K562 (cell line): ENCODE measurements around the gene OTUB2. TPM values are rescaled to one million over a fixed set of nuclear protein-coding genes. Genes with fewer than 3 reads are reported as not detected.

ENCODE experiments used
- ATAC-seq: fragments of 200-7000 bp; cut with Tn5 transposase; 3 replicates; pipeline ENCODE4 v1.9.1; 2020; ENCODE audit warnings: moderate library complexity
- BruUV-seq: library from RNA; stranded (reverse); fragments of 400-500 nt; replicated peaks from 2 replicates; lab custom pipeline; 2021; lab: Mats Ljungman, UMichigan
- CTCF ChIA-PET: fragments of 300-600 bp; formaldehyde crosslinking; extraction: SDS; loops from one replicate; lab custom pipeline; 2021; ENCODE audit warnings: low intra/inter-chr PET ratio; lab: Yijun Ruan, JAX
- POLR2A ChIA-PET: fragments of 300-600, 350-650 bp; sonication (Branson Sonifier 250); formaldehyde crosslinking; extraction: SDS; loops from one replicate; lab custom pipeline; 2021; ENCODE audit warnings: antibody characterized with exemption, inconsistent platforms; lab: Yijun Ruan, JAX
- DNase-seq, 4 experiments: peaks; one replicate each; pipeline versions ENCODE4 v3.0.0 to v3.0.0-alpha.2; 2011 to 2018; ENCODE audit warnings: low spot score in 3 of 4, mixed read lengths in 3 of 4; ENCODE audit errors: extremely low read depth in 1 of 4
- FAIRE-seq: peaks from 2 replicates; lab custom pipeline; 2011; peaks lifted over from hg19 to GRCh38; lab: Jason Lieb, UNC
- H2AFZ ChIP-seq: 2 replicates; pipeline ENCODE4 v1.6.0; 2011; ENCODE audit warnings: low read depth, low read length, control low read depth, inconsistent platforms
- H3K27ac ChIP-seq: fragments of 200-600 bp; 3 replicates; pipeline ENCODE4 v1.8.0; 2011; ENCODE audit warnings: low read depth, mild to moderate bottlenecking, control low read depth, inconsistent platforms, low read length, moderate library complexity, mixed read lengths; ENCODE audit errors: extremely low read depth
- H3K27me3 ChIP-seq, 2 experiments: fragments of 300-600 bp in 1 of 2; 2 replicates in 1 of 2; 3 replicates in 1 of 2; pipeline versions ENCODE4 v1.6.0 to v1.8.0; 2011; ENCODE audit warnings: inconsistent platforms in 2 of 2, low read length in 2 of 2, mild to moderate bottlenecking in 1 of 2, mixed read lengths in 1 of 2, moderate library complexity in 1 of 2; ENCODE audit not compliant: control insufficient read depth in 2 of 2, insufficient read depth in 2 of 2
- H3K36me3 ChIP-seq: fragments of 300-600 bp; 3 replicates; pipeline ENCODE4 v1.8.0; 2011; ENCODE audit warnings: mild to moderate bottlenecking, low read length, inconsistent platforms; ENCODE audit not compliant: control insufficient read depth, insufficient read depth
- H3K4me1 ChIP-seq, 2 experiments: fragments of 200-600 bp in 1 of 2; replicated peaks in 1 of 2; 2 replicates in 1 of 2; 3 replicates in 1 of 2; pipeline versions ENCODE4 v1.5.1 to v1.8.0; 2011; ENCODE audit warnings: inconsistent platforms in 2 of 2, low read length in 2 of 2, mild to moderate bottlenecking in 1 of 2, mixed read lengths in 1 of 2, moderate library complexity in 1 of 2; ENCODE audit not compliant: control insufficient read depth in 2 of 2, insufficient read depth in 2 of 2
- H3K4me2 ChIP-seq: 2 replicates; pipeline ENCODE4 v1.6.1; 2011; ENCODE audit warnings: low read length, control low read depth, inconsistent platforms, mixed read lengths; ENCODE audit not compliant: insufficient read depth
- H3K4me3 ChIP-seq: fragments of 200-600 bp; sonication (generic), shearing (Covaris generic); 2 replicates; pipeline ENCODE4 v1.5.1; 2016; ENCODE audit warnings: control low read depth, inconsistent platforms
- H3K79me2 ChIP-seq: fragments of 200-600 bp; 3 replicates; pipeline ENCODE4 v1.8.0; 2011; ENCODE audit warnings: low read length, inconsistent platforms; ENCODE audit not compliant: control insufficient read depth, insufficient read depth
- H3K9ac ChIP-seq, 2 experiments: 2 replicates each; pipeline versions ENCODE4 v1.6.0 to v1.6.1; 2011; ENCODE audit warnings: low read depth in 2 of 2, low read length in 2 of 2, control low read depth in 1 of 2, inconsistent platforms in 1 of 2, mild to moderate bottlenecking in 1 of 2, mixed read lengths in 1 of 2; ENCODE audit not compliant: insufficient read depth in 1 of 2
- H3K9me1 ChIP-seq: one replicate; pipeline ENCODE4 v1.6.0; 2011; ENCODE audit warnings: inconsistent platforms, mild to moderate bottlenecking, low read length, moderate library complexity; ENCODE audit not compliant: control insufficient read depth, insufficient read depth
- H3K9me3 ChIP-seq: replicated peaks from 2 replicates; pipeline ENCODE4 v1.5.1; 2011; ENCODE audit warnings: low read depth, low read length, inconsistent platforms; ENCODE audit not compliant: control insufficient read depth, insufficient read depth
- H4K20me1 ChIP-seq: replicated peaks from 2 replicates; pipeline ENCODE4 v1.6.1; 2011; ENCODE audit warnings: low read length, inconsistent platforms, mixed read lengths; ENCODE audit not compliant: control insufficient read depth, insufficient read depth
- ELF1 ChIP-seq: fragments of 200-800 bp; sonication (Bioruptor generic); IDR thresholded peaks from 2 replicates; pipeline ENCODE4 v1.6.1; 2016; ENCODE audit warnings: missing genetic modification characterization, missing compliant biosample characterization
- HNRNPLL ChIP-seq: fragments of 200-400 bp; formaldehyde crosslinking; IDR thresholded peaks from 2 replicates; pipeline ENCODE4 v1.6.1; 2017; ENCODE audit warnings: low read length, low read depth, mild to moderate bottlenecking; ENCODE audit not compliant: poor library complexity, severe bottlenecking
- IRF2 ChIP-seq: sonication (generic); formaldehyde crosslinking; IDR thresholded peaks from 2 replicates; pipeline ENCODE4 v1.8.1; 2022; ENCODE audit warnings: mild to moderate bottlenecking, missing genetic modification reagents
- L3MBTL2 ChIP-seq: fragments of 450-650 bp; IDR thresholded peaks from 2 replicates; pipeline ENCODE4 v1.6.1; 2016; ENCODE audit warnings: mild to moderate bottlenecking, moderate library complexity
- MCM2 ChIP-seq: fragments of 450-650 bp; IDR thresholded peaks from 2 replicates; pipeline ENCODE4 v1.6.1; 2017; ENCODE audit warnings: low read depth, mild to moderate bottlenecking
- MLX ChIP-seq, 2 experiments: fragments of 450-650 bp in 1 of 2; sonication (generic) in 1 of 2; formaldehyde crosslinking; conservative IDR thresholded peaks; 2 replicates each; pipeline versions ENCODE4 v1.4.0 to v1.8.1; 2020 to 2022; ENCODE audit warnings: mild to moderate bottlenecking in 1 of 2, missing genetic modification reagents in 1 of 2
- NCOA4 ChIP-seq: fragments of 450-650 bp; IDR thresholded peaks from 2 replicates; pipeline ENCODE4 v1.6.1; 2018; ENCODE audit warnings: mild to moderate bottlenecking; ENCODE audit not compliant: partially characterized antibody
- POLR2AphosphoS5 ChIP-seq: IDR thresholded peaks from 2 replicates; pipeline ENCODE4 v1.6.1; 2011; ENCODE audit warnings: mild to moderate bottlenecking, low read depth, low read length, moderate library complexity; ENCODE audit not compliant: control insufficient read depth, insufficient read depth
- RBM14 ChIP-seq: fragments of 200-400 bp; formaldehyde crosslinking; IDR thresholded peaks from 2 replicates; pipeline ENCODE4 v1.6.1; 2018; ENCODE audit warnings: low read depth, mild to moderate bottlenecking, low read length, moderate library complexity, borderline replicate concordance; ENCODE audit not compliant: insufficient read depth
- SAP30 ChIP-seq: fragments of 200-600 bp; sonication (generic); IDR thresholded peaks from 2 replicates; pipeline ENCODE4 v1.6.1; 2012; ENCODE audit warnings: borderline replicate concordance, low read depth, mild to moderate bottlenecking, moderate library complexity, low read length, control low read depth, inconsistent platforms; ENCODE audit not compliant: insufficient read depth, poor library complexity, severe bottlenecking
- SMAD4 ChIP-seq: fragments of 250-450 bp; sonication (Bioruptor Pico); conservative IDR thresholded peaks from 2 replicates; pipeline ENCODE4 v1.8.0; 2021; ENCODE audit warnings: inconsistent platforms, mild to moderate bottlenecking, moderate library complexity
- TCF3 ChIP-seq: sonication (generic); formaldehyde crosslinking; IDR thresholded peaks from 2 replicates; pipeline ENCODE4 v1.4.0; 2020; ENCODE audit warnings: mild to moderate bottlenecking, missing genetic modification reagents
- ZBTB49 ChIP-seq: sonication (generic); formaldehyde crosslinking; IDR thresholded peaks from 2 replicates; pipeline ENCODE4 v1.8.0; 2022; ENCODE audit warnings: missing genetic modification reagents, mild to moderate bottlenecking, borderline replicate concordance
- ZNF124 ChIP-seq: sonication (generic); formaldehyde crosslinking; IDR thresholded peaks from 2 replicates; pipeline ENCODE4 v1.8.1; 2022; ENCODE audit warnings: missing genetic modification reagents
- ZNF3 ChIP-seq: fragments of 250-450 bp; sonication (Bioruptor Pico); IDR thresholded peaks from 2 replicates; pipeline ENCODE4 v1.5.0; 2021; ENCODE audit warnings: mild to moderate bottlenecking, moderate library complexity
- ZNF507 ChIP-seq: conservative IDR thresholded peaks from 2 replicates; pipeline ENCODE4 v1.6.1; 2017; ENCODE audit warnings: missing genetic modification characterization, missing compliant biosample characterization
- WGBS: fragments of 100-300 bp; shearing (Covaris generic); methylation state at CpG from one replicate; pipeline ENCODE4 v1.1.6; 2016; ENCODE audit warnings: low coverage, mixed read lengths; ENCODE audit not compliant: insufficient coverage; ENCODE audit errors: missing lambda C conversion rate; 5-methylcytosine and 5-hydroxymethylcytosine counted together
- in situ Hi-C: fragments of 300-500 bp; cut with MboI; formaldehyde crosslinking; loops from 4 replicates; pipeline ENCODE4 v1.15.0; 2018; ENCODE audit warnings: inconsistent platforms, mixed read lengths
- intact Hi-C: fragments of 100-400 bp; cut with micrococcal nuclease; formaldehyde crosslinking; loops from 2 replicates; pipeline ENCODE4 v1.14.2; 2022
- polyA plus RNA-seq, 8 experiments: library from polyadenylated mRNA; depleted of rRNA in 4 of 8; stranded (reverse) in 5 of 8; unstranded in 3 of 8; fragments of >200 nt; fragmentation: Nextera tagmentation in 2 of 8; fragmentation: Illumina TruSeq in 1 of 8; extraction: Ambion mirVana in 2 of 8; extraction: Trizol in 1 of 8; gene quantifications; 2 replicates each; pipeline versions ENCODE4 v1.2.1 to v1.2.3, GENCODE V29; 2011 to 2014; ENCODE audit warnings: inconsistent platforms in 1 of 8, missing spikeins in 1 of 8
- total RNA-seq, 7 experiments: library from RNA; depleted of rRNA in 6 of 7; stranded (reverse); fragments of >200 nt in 6 of 7; fragmentation: Illumina TruSeq in 2 of 7; extraction: Trizol in 2 of 7; gene quantifications; 2 replicates each; pipeline versions ENCODE4 v1.2.1 to v1.2.3, GENCODE V29; 2011 to 2021; ENCODE audit warnings: low replicate concordance in 1 of 7
- TF ChIP-seq, protein P1 (sequence below), 2 experiments: fragments of 450-650 bp in 1 of 2; sonication (generic) in 1 of 2; formaldehyde crosslinking in 1 of 2; IDR thresholded peaks in 1 of 2; conservative IDR thresholded peaks in 1 of 2; 2 replicates each; pipeline versions ENCODE4 v1.6.1 to v1.8.1; 2016 to 2023; ENCODE audit warnings: mild to moderate bottlenecking in 2 of 2, moderate library complexity in 2 of 2, inconsistent platforms in 1 of 2, missing genetic modification reagents in 1 of 2

Gene OTUB2
- total and polyA plus RNA-seq, 9 of the 15 experiments (the other 6 are each of a cell fraction or from before 2014, with no cell fraction given): 0.01 to 0.31 (median 0.11) TPM

- H4K20me1 ChIP-seq: no peaks in the 10 kb centered on the region
- ChIA-PET POLR2A (interaction anchor here (0.6 to 1.0 kb wide), 2 partner anchors 16 to 1876 kb away, joined by 3 read pairs; no protein-coding TSS in a partner anchor), CTCF (no interaction called here)
- in situ Hi-C loops: no loop called here
- FAIRE-seq (no peak), ATAC-seq (no peak), DNase-seq (no peak)
- no peak overlapping the region for H2AFZ ChIP-seq
- peaks cover 53% of the 10 kb centered on the region; the same call in 2 of the 3 replicates for H3K36me3 ChIP-seq
- H3K4me2 ChIP-seq: no peak overlapping the region
- intact Hi-C loops: no loop called here
- no peak overlapping the region for H3K27ac ChIP-seq
- H3K79me2 ChIP-seq: no peaks in the 10 kb centered on the region
- BruUV-seq: no TSS peak
- no peak overlapping the region for H3K4me3 ChIP-seq
- 89% methylated on average over 10 of the region's 19 CpGs for WGBS
- peaks cover 0 to 6% of the 10 kb centered on the region in 2 experiments; a peak in 2 of 5 replicates for H3K4me1 ChIP-seq
- no peak overlapping the region for H3K9ac ChIP-seq
- H3K9me3 ChIP-seq: no peaks in the 10 kb centered on the region
- no peaks in the 10 kb centered on the region for H3K9me1 ChIP-seq
- no peaks in the 10 kb centered on the region; a peak in 1 of 5 replicates for H3K27me3 ChIP-seq
- TF ChIP-seq SAP30: no peak
- TF ChIP-seq IRF2 (CRISPR knock-in tag): no peak
- no peak for TF ChIP-seq POLR2AphosphoS5
- TF ChIP-seq HNRNPLL: no peak
- no peak for TF ChIP-seq ZNF124
- TF ChIP-seq RBM14: no peak
- TF ChIP-seq MLX (CRISPR knock-in tag; conservative IDR thresholded peaks at IDR 0.05): no peak
- TF ChIP-seq ELF1: no peak
- TF ChIP-seq, protein P1, sequence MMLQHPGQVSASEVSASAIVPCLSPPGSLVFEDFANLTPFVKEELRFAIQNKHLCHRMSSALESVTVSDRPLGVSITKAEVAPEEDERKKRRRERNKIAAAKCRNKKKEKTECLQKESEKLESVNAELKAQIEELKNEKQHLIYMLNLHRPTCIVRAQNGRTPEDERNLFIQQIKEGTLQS (IDR thresholded peaks at IDR 0.05): no peak
- TF ChIP-seq, protein P1 (CRISPR knock-in tag; conservative IDR thresholded peaks at IDR 0.05): no peak
- TF ChIP-seq TCF3 (CRISPR knock-in tag): no peak
- TF ChIP-seq ZNF507 (tag): no peak
- TF ChIP-seq L3MBTL2: no peak
- no peak for TF ChIP-seq SMAD4 (CRISPR knock-in tag)
- TF ChIP-seq MCM2: no peak
- TF ChIP-seq ZBTB49 (CRISPR knock-in tag): no peak
- TF ChIP-seq ZNF3 (CRISPR knock-in tag): no peak
- TF ChIP-seq NCOA4: no peak
Observed at GRCh38 chr14:94045563-94046345, 19.6 kb downstream of the OTUB2 start.
